Spleen (tissue), 7 donors: ENCODE results near the gene ACVRL1.

Experiments
- POLR2A ChIP-seq, 3 donors: fragments of 450-650 bp; IDR thresholded peaks; one replicate each; pipeline ENCODE4 v1.5.1; 2017; ENCODE audit warnings: antibody characterized with exemption in 3 of 3, mild to moderate bottlenecking in 1 of 3
- TF ChIP-seq, protein P1 (sequence below), 11 experiments: fragments of 200-600 bp in 7 of 11; fragments of 450-650 bp in 4 of 11; sonication (generic) in 4 of 11; IDR thresholded peaks in 8 of 11; conservative IDR thresholded peaks in 3 of 11; 1 replicate in 7 of 11; 2 replicates in 4 of 11; pipeline versions ENCODE4 v1.4.0 to v1.8.0; 2016 to 2021; ENCODE audit warnings: antibody characterized with exemption in 11 of 11, inconsistent platforms in 4 of 11, mild to moderate bottlenecking in 1 of 11
- donor health status: DM: no; HTN: no; CAD: no; lungs with moderate emphysema.
- donor health status: DM: no; HTN: no; CAD: no.
- donor health status: DM: no; HTN: no; CAD: no.

DNA sequence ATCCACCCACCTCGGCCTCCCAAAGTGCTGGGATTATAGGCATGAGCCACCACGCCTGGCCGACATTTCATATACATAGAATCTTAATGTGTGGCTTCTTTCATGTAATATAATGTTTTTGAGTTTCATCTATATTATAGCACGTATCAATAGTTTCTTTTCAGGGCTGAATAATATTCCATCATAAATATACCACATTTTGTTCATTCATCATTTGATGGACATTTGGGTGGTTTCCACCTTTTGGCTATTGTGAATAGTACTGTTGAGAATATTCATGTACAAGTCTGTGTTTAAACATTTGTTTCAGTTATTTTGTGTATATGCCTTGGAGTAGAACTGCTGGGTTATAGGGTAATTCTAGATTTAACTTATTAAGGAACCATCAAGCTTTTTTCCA lies 56.2 kb downstream of the ACVRL1 start:
- TF ChIP-seq, protein P1, sequence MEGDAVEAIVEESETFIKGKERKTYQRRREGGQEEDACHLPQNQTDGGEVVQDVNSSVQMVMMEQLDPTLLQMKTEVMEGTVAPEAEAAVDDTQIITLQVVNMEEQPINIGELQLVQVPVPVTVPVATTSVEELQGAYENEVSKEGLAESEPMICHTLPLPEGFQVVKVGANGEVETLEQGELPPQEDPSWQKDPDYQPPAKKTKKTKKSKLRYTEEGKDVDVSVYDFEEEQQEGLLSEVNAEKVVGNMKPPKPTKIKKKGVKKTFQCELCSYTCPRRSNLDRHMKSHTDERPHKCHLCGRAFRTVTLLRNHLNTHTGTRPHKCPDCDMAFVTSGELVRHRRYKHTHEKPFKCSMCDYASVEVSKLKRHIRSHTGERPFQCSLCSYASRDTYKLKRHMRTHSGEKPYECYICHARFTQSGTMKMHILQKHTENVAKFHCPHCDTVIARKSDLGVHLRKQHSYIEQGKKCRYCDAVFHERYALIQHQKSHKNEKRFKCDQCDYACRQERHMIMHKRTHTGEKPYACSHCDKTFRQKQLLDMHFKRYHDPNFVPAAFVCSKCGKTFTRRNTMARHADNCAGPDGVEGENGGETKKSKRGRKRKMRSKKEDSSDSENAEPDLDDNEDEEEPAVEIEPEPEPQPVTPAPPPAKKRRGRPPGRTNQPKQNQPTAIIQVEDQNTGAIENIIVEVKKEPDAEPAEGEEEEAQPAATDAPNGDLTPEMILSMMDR (IDR thresholded peaks at IDR 0.05 in 8 of 11, conservative IDR thresholded peaks at IDR 0.05 in 3 of 11), result no peak
- TF ChIP-seq POLR2A (IDR thresholded peaks at IDR 0.05), result no peak
